IMR-90 (cell line): ENCODE data around the gene CHST2.

Source experiments
- BHLHE40 ChIP-seq: fragments of 150-350 bp; IDR thresholded peaks from 2 replicates; pipeline ENCODE4 v1.6.1; 2016; ENCODE audit warnings: mild to moderate bottlenecking, low read depth, low read length
- NFE2L2 ChIP-seq: fragments of 150-350 bp; IDR thresholded peaks from 2 replicates; pipeline ENCODE4 v1.6.1; 2016; ENCODE audit warnings: low read depth, mild to moderate bottlenecking, low read length
- POLR2A ChIP-seq: IDR thresholded peaks from 2 replicates; pipeline ENCODE4 v1.6.1; 2012; ENCODE audit warnings: mild to moderate bottlenecking, low read depth, low read length
- RAD21 ChIP-seq: IDR thresholded peaks from 2 replicates; pipeline ENCODE4 v1.6.1; 2012; ENCODE audit warnings: low read length, improper control_type of control experiment
- TF ChIP-seq, protein P1 (sequence below): conservative IDR thresholded peaks from 2 replicates; pipeline ENCODE4 v1.5.1; 2012; ENCODE audit warnings: mild to moderate bottlenecking, low read depth, low read length, improper control_type of control experiment

DNA sequence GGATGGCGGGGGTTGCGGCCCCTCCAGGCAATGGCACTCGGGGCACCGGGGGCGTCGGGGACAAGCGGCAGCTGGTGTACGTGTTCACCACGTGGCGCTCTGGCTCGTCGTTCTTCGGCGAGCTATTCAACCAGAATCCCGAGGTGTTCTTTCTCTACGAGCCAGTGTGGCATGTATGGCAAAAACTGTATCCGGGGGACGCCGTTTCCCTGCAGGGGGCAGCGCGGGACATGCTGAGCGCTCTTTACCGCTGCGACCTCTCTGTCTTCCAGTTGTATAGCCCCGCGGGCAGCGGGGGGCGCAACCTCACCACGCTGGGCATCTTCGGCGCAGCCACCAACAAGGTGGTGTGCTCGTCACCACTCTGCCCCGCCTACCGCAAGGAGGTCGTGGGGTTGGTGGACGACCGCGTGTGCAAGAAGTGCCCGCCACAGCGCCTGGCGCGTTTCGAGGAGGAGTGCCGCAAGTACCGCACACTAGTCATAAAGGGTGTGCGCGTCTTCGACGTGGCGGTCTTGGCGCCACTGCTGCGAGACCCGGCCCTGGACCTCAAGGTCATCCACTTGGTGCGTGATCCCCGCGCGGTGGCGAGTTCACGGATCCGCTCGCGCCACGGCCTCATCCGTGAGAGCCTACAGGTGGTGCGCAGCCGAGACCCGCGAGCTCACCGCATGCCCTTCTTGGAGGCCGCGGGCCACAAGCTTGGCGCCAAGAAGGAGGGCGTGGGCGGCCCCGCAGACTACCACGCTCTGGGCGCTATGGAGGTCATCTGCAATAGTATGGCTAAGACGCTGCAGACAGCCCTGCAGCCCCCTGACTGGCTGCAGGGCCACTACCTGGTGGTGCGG is 1.9 kb downstream of the CHST2 start:
- TF ChIP-seq POLR2A: no peak
- TF ChIP-seq, protein P1, sequence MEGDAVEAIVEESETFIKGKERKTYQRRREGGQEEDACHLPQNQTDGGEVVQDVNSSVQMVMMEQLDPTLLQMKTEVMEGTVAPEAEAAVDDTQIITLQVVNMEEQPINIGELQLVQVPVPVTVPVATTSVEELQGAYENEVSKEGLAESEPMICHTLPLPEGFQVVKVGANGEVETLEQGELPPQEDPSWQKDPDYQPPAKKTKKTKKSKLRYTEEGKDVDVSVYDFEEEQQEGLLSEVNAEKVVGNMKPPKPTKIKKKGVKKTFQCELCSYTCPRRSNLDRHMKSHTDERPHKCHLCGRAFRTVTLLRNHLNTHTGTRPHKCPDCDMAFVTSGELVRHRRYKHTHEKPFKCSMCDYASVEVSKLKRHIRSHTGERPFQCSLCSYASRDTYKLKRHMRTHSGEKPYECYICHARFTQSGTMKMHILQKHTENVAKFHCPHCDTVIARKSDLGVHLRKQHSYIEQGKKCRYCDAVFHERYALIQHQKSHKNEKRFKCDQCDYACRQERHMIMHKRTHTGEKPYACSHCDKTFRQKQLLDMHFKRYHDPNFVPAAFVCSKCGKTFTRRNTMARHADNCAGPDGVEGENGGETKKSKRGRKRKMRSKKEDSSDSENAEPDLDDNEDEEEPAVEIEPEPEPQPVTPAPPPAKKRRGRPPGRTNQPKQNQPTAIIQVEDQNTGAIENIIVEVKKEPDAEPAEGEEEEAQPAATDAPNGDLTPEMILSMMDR: peak; percentile 64
- no peak for TF ChIP-seq NFE2L2
- no peak for TF ChIP-seq BHLHE40
- peak; percentile 75 for TF ChIP-seq RAD21
